SIG-M5 (cell line): ENCODE data around the gene ZNF689.
"Not testable (repeated sequence)": the region's sequence is repeated elsewhere in the genome, so short reads cannot be mapped to it uniquely, and the experiment has no call there.

ENCODE experiments used
- DNase-seq: peaks from one replicate; lab custom pipeline; 2025; lab: John Stamatoyannopoulos, UW

Gene ZNF689

GRCh38 chr16:30609926-30610839, at the start of gene ZNF689:
TSS of gene ZNF689 (minus strand) at chr16:30610389. CDS start at chr16:30610041, 348 bp downstream.
- peak; percentile 68 for DNase-seq

DNA sequence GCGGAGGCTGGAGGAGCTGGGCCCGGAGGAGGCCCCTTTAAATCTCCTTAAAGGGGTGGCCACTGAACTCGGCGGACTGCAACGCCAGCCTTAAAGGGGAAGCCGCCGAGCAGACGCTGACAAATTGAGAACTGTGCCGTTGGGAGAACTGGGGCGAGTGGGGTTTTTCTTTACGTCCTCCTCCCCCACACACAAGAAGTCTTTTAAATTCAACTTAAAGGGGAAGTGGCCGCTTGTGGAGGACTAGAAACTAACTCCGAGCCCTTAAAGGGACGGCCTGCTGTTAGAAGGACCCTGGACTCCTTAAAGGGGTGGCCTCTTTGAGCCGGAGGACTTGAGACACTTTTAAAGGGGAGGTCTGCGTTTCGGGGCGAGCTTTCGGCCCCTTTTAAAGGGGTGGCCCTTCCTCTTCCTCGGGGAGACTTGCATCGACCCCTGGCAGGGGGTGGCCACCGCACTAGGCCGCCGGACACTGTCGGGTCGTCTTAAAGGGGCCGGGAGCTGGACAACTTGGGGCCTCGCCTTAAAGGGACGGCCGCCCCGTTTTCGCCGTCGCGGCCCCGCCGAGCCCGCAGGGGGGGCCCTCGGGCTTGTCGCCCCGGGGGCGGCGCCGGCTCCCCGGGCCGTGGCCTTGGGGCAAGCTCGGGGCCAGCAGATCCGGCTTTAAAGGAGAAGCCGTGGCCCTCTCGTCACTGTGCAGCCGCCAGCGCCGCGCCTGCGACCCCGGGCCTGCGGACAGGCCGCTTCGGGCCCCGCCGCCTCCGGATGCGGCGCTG, 48.7 kb upstream of the ZNF689 start:
- DNase-seq, result peak; percentile 95

DNA sequence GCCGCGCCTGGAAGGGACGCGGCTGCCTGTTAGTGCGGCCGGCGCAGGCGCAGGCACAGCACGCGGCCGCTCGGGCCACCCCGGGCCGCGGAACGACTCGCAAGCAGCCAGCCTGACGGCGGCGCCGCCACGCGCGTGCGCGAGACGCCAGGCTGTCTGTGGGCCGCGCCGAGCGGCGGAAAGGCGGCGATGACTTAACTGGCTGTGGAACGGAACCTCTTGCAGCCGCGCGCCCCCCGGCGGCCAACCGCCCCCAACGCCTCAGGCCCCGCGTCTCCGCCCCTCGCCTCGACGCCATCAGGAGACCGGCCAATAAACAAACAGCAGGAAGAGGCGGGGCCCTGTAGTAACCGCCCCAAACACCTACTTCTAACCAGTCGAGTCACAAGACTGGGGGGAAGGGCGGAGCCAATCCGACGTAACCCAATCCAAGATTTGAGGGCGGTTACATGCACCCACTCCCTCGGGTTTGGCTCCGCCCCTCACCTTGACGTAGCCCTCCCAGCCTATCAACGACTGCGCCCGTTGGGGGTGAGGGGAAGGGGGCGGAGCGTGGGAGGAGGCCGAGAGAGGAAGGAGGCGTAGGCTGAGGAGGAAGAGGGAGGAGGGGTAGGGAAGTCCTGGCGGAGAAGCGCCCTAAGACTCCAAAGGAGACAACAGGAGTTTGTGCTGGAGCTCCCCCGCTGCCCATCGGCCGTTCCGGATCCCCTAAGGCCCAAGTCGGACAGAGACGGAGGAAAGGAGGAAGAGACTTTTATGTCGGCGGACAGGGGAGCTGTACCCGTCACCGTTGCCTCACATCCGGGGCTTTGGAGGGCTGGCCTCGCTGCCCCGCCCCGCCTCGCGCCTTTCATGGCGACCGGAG, 47.9 kb upstream of the ZNF689 start, which contains the start of gene FBRS:
Gene FBRS, plus strand, starts transcription at position 566 of the 865 bp plus-strand sequence. CDS start 1,088 bp downstream, outside the sequence.
- peak; percentile 92 for DNase-seq

GRCh38 chr16:30656974-30657865, 47.0 kb upstream of the ZNF689 start:
- DNase-seq, result no peak

- DNase-seq, result no peak
These were observed 46.2 kb upstream of the ZNF689 start for GRCh38 chr16:30656388-30656787.

GRCh38 chr16:30655815-30656347, 45.7 kb upstream of the ZNF689 start:
- no peak for DNase-seq

DNA sequence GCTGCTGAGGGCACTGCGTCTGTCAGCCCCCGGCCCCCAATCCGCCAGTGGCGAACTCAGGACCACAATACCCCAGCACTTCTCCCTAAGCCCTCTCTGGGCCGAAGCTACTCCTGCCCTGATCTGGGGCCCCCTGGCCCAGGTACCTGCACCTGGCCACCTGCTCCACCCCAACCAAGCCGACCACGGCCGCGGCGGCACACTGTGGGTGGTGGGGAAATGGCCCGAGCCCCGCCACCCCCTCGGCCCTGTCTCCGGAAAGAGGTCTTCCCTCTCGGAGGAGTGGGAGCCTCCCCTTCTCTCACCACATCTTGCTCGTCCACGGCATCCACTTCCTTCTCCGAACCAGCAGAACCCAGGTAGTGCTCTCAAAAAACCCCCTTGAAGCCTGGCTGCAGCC, 44.7 kb upstream of the ZNF689 start:
- no peak for DNase-seq

- no peak for DNase-seq
These were observed 42.5 kb upstream of the ZNF689 start for GRCh38 chr16:30652718-30653117.

- no peak for DNase-seq
These were observed 41.8 kb upstream of the ZNF689 start for GRCh38 chr16:30652005-30652296.

DNA sequence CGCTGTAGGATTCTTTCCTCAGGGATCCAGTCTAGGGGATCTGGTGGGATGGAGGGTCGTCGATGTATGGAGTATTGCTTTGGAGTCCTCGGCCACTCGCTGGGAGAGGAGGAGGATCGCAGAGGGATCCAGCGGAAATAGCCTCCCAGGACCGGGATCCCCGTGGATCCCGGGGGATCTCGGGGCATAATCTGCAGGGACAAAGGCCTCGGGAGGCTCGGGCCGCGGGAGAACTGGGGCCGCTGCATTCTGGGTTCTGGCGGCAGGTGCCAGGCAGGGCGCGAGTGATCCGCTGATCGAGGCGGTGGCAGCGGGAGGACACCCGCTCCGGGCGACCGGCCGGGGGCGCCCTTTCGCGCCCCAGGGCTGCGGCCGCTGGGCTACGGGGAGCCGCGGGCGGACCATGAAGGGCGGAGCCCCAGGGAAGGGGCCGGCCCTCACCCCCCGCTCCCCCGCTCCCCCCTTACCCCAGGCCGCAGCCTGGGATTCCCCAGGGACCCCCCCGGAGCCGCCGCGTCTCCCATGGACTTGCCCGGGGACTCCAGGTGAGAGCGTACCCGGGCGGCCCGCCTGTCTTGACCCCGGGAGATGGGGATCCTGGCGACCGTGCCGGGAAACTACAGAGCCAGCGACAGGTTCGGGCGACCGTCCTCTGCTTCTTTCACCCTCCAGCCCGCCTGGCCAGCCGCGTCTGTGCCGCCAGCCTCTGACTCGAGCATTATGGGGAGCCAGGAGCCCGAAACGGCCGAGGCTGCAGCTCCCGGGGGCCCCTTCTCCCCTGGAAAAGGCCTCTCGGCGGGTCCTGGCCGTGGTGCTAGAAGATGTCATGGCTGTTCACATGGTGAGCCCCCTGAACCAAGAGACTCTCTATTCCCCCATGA, 41.2 kb upstream of the ZNF689 start:
- DNase-seq, result no peak

GRCh38 chr16:30650369-30651123, 40.4 kb upstream of the ZNF689 start, which contains the start of gene PRR14:
TSS of gene PRR14 (plus strand) at chr16:30650960. CDS start at chr16:30651646, 686 bp downstream.
- peak; percentile 95 for DNase-seq

- DNase-seq, result no peak
These were observed 39.7 kb upstream of the ZNF689 start for GRCh38 chr16:30649725-30650368.

DNA sequence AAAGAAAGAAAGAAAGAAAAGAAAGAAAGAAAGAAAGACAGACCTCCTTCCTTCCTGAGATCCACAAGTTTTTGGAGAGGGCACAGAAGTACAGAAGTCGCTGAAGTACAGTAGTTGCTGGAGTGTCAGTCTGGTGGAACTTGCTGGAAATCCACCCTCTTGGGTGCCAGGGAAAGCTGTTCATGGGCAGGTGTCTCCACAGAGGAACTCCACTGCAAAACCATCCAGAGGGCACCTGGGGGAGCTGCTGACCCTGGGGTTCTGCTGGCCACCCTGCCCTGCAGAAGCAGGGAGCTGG, 37.0 kb upstream of the ZNF689 start:
- DNase-seq, result no peak

DNA sequence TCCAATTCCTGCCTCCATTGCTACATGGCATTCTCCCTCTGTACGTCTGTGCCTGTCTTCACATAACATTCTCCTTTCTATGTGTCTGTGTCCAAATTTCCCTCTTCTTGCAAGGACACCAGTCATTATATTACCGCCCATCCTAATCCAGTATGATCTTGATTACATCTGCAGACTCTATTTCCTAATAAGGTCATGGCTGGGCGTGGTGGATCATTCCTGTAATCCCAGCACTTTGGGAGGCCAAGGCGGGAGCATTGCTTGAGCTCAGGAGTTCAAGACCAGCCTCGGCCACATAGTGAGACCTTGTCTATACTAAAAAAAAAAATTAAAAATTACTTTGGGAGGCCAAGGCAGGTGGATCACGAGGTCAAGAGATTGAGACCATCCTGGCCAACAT, 35.5 kb upstream of the ZNF689 start:
- DNase-seq, result no peak

DNA sequence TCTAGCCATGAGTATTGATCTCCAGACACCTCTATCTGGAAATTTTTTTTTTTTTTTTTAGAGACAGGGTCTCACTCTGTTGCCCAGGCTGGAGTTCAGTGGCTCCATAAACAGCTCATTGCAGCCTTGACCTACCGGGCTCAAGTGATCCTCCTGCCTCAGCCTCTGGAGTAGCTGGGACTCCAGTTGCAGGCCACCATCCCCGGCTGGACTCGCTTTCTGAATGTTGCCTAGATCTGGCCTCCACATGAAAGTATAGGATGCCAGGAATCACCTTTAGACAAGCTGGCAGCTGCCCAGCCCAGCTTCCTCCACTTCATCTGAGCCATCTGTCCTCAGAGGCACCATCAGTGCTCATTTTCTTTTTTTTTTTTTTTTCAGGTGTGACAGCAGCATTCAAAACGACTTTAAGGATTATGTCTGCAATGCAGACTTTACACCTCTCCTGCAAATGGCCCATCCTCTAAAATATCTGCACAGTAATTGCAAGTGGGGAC, 34.2 kb upstream of the ZNF689 start:
- DNase-seq, result no peak

- DNase-seq, result no peak
These were observed 31.3 kb upstream of the ZNF689 start for GRCh38 chr16:30641378-30641982.

- DNase-seq, result no peak
These were observed 27.8 kb upstream of the ZNF689 start for GRCh38 chr16:30637944-30638343.

- not testable (repeated sequence) for DNase-seq
These were observed 26.9 kb upstream of the ZNF689 start for GRCh38 chr16:30637139-30637538.
